Activated CD8-positive, alpha-beta T cell treated with anti-CD3 and anti-CD28 coated beads for 36 hours (primary cell): ENCODE results near the gene MLF2. TPM values are rescaled to one million over a fixed set of nuclear protein-coding genes. Genes with fewer than 3 reads are reported as not detected.
A peak's percentile ranks its signal among the peaks of the same experiment; 100 is the strongest.

Experiments
- ATAC-seq: fragments of 200-7000 bp; cut with Tn5 transposase; one replicate; pipeline ENCODE4 v1.10.0; 2021; ENCODE audit warnings: mild to moderate bottlenecking, moderate library complexity
- CTCF ChIA-PET: fragments of 350-600 bp; sonication (Branson Sonifier 250); formaldehyde crosslinking; loops from one replicate; lab custom pipeline; 2021; ENCODE audit warnings: antibody characterized with exemption; lab: Charles Lee
- POLR2A ChIA-PET: fragments of 350-600 bp; sonication (Branson Sonifier 250); formaldehyde crosslinking; loops from one replicate; lab custom pipeline; 2021; ENCODE audit warnings: antibody characterized with exemption; lab: Charles Lee
- DNase-seq: peaks from one replicate; pipeline ENCODE4 v3.0.0-alpha.2; 2020
- H3K27ac Mint-ChIP-seq: one replicate; pipeline ENCODE4 v1.8.0; 2021; ENCODE audit warnings: mild to moderate bottlenecking, mixed read lengths
- H3K27me3 Mint-ChIP-seq: one replicate; pipeline ENCODE4 v1.8.0; 2021; ENCODE audit warnings: mixed read lengths
- H3K36me3 Mint-ChIP-seq: one replicate; pipeline ENCODE4 v1.8.0; 2021; ENCODE audit warnings: low read depth, mixed read lengths
- H3K4me1 Mint-ChIP-seq: one replicate; pipeline ENCODE4 v1.8.0; 2021; ENCODE audit warnings: low read depth, mixed read lengths
- H3K4me3 Mint-ChIP-seq: one replicate; pipeline ENCODE4 v1.8.0; 2021; ENCODE audit warnings: mild to moderate bottlenecking, moderate library complexity, mixed read lengths
- H3K9me3 Mint-ChIP-seq: one replicate; pipeline ENCODE4 v1.8.0; 2021; ENCODE audit warnings: mixed read lengths
- CTCF ChIP-seq: fragments of 200-600 bp; IDR thresholded peaks from one replicate; pipeline ENCODE4 v1.8.0; 2022; ENCODE audit warnings: antibody characterized with exemption, mild to moderate bottlenecking
- intact Hi-C: fragments of 100-400 bp; cut with micrococcal nuclease; formaldehyde crosslinking; loops from one replicate; pipeline ENCODE4 v1.10.0; 2022
- total RNA-seq, 2 experiments: library from RNA; stranded (reverse); gene quantifications; one replicate each; pipeline ENCODE4 v1.2.3, GENCODE V29; 2021

MLF2 gene
- total RNA-seq, 2 experiments from 2014 or later: 149 to 151 TPM

- TF ChIP-seq CTCF: no peak
- H3K9me3 Mint-ChIP-seq: no peaks in the 10 kb centered on the region
- DNase-seq (no peak), ATAC-seq (no peak)
- CTCF ChIA-PET: interaction anchor here (1.0 to 6.2 kb wide), 24 partner anchors 7 to 419 kb away, joined by 3 to 89 read pairs (median 5); partner anchors contain the start of genes CD4, COPS7A, GPR162 and MLF2
- peaks cover 49% of the 10 kb centered on the region for H3K4me1 Mint-ChIP-seq
- intact Hi-C loops: no loop called here
- H3K36me3 Mint-ChIP-seq: peaks cover 24% of the 10 kb centered on the region
- H3K27ac Mint-ChIP-seq: peak overlapping the region; percentile 64
- H3K27me3 Mint-ChIP-seq: peaks cover 28% of the 10 kb centered on the region
- peak overlapping the region; percentile 71 for H3K4me3 Mint-ChIP-seq
- POLR2A ChIA-PET: interaction anchor here (0.7 to 4.9 kb wide), 5 partner anchors 11 to 101 kb away, joined by 3 to 31 read pairs (median 16); partner anchors contain the start of gene MLF2
Measured at GRCh38 chr12:6767353-6768319, 14.7 kb upstream of the MLF2 start.

GRCh38 chr12:6766651-6767349, 13.9 kb upstream of the MLF2 start:
- H3K36me3 Mint-ChIP-seq: peaks cover 21% of the 10 kb centered on the region
- DNase-seq: peak; percentile 61
- POLR2A ChIA-PET: interaction anchor here (0.7 to 4.9 kb wide), 7 partner anchors 9 to 100 kb away, joined by 3 to 31 read pairs (median 3); partner anchors contain the start of gene MLF2
- H3K27ac Mint-ChIP-seq: peak overlapping the region; percentile 64
- no peaks in the 10 kb centered on the region for H3K9me3 Mint-ChIP-seq
- peaks cover 32% of the 10 kb centered on the region for H3K27me3 Mint-ChIP-seq
- peak overlapping the region; percentile 71 for H3K4me3 Mint-ChIP-seq
- CTCF ChIA-PET: interaction anchor here (0.8 to 6.2 kb wide), 29 partner anchors 8 to 418 kb away, joined by 3 to 89 read pairs (median 5); partner anchors contain the start of genes CD4, COPS7A, GPR162 and MLF2
- TF ChIP-seq CTCF: peak; percentile 51
- H3K4me1 Mint-ChIP-seq: peaks cover 46% of the 10 kb centered on the region
- peak; percentile 65 for ATAC-seq
- intact Hi-C loops: no loop called here

GRCh38 chr12:6765634-6766581, 13.0 kb upstream of the MLF2 start, which contains the start of gene PTMS:
TSS of gene PTMS (plus strand) at chr12:6766363. CDS start at chr12:6766706, 343 bp downstream.
- peak within 1 kb of the TSS; percentile 71 for H3K4me3 Mint-ChIP-seq
- peaks cover 15% of the 10 kb centered on the region for H3K36me3 Mint-ChIP-seq
- TF ChIP-seq CTCF: no peak
- POLR2A ChIA-PET: interaction anchor here (0.8 to 4.9 kb wide), 10 partner anchors 8 to 101 kb away, joined by 3 to 31 read pairs (median 4); partner anchors contain the start of genes MLF2 and TPI1
- CTCF ChIA-PET: interaction anchor here (0.6 to 6.2 kb wide), 33 partner anchors 8 to 417 kb away, joined by 3 to 89 read pairs (median 4); partner anchors contain the start of genes CD4, COPS7A, GPR162 and MLF2
- DNase-seq: no peak
- peaks cover 37% of the 10 kb centered on the region for H3K4me1 Mint-ChIP-seq
- intact Hi-C loops: no loop called here
- peak within 1 kb of the TSS; percentile 64 for H3K27ac Mint-ChIP-seq
- H3K9me3 Mint-ChIP-seq: no peaks in the 10 kb centered on the region
- ATAC-seq: no peak
- peaks cover 32% of the 10 kb centered on the region for H3K27me3 Mint-ChIP-seq

- Mint-ChIP-seq H3K4me3 (peak overlapping the region; percentile 55), H3K4me1 (peaks cover 33% of the 10 kb centered on the region), H3K36me3 (peaks cover 10% of the 10 kb centered on the region), H3K9me3 (no peaks in the 10 kb centered on the region), H3K27me3 (peaks cover 32% of the 10 kb centered on the region), H3K27ac (no peak overlapping the region)
- TF ChIP-seq CTCF: no peak
- ChIA-PET POLR2A (interaction anchor here (1.1 to 4.9 kb wide), 7 partner anchors 9 to 102 kb away, joined by 3 to 31 read pairs (median 9); partner anchors contain the start of genes MLF2 and TPI1), CTCF (interaction anchor here (0.6 to 6.2 kb wide), 9 partner anchors 9 to 138 kb away, joined by 3 to 89 read pairs (median 4); partner anchors contain the start of gene MLF2)
- DNase-seq: no peak
- ATAC-seq: no peak
- intact Hi-C loops: no loop called here
Measured at GRCh38 chr12:6765048-6765633, 12.2 kb upstream of the MLF2 start.
